WERI-Rb-1 (cell line): ENCODE data around the gene MECP2.

ENCODE experiments used
- DNase-seq: peaks from one replicate; pipeline ENCODE4 v3.0.0-alpha.2; 2020
- H3K27ac ChIP-seq: fragments of 250-450 bp; sonication (Bioruptor Pico); 2 replicates; pipeline ENCODE4 v1.5.1; 2020; ENCODE audit warnings: mild to moderate bottlenecking, moderate library complexity
- H3K27me3 ChIP-seq: fragments of 250-450 bp; sonication (Bioruptor Pico); 2 replicates; pipeline ENCODE4 v1.5.1; 2021; ENCODE audit warnings: mild to moderate bottlenecking, low read depth, moderate library complexity; ENCODE audit not compliant: insufficient read depth, severe bottlenecking
- H3K36me3 ChIP-seq: fragments of 250-450 bp; sonication (Bioruptor Pico); 2 replicates; pipeline ENCODE4 v1.5.1; 2020; ENCODE audit warnings: mild to moderate bottlenecking, moderate library complexity
- H3K4me3 ChIP-seq: 2 replicates; pipeline ENCODE4 v1.5.1; 2011; ENCODE audit warnings: low read depth, mild to moderate bottlenecking, control low read depth, low read length
- H3K9me3 ChIP-seq: fragments of 250-450 bp; sonication (Bioruptor Pico); 2 replicates; pipeline ENCODE4 v1.5.1; 2021; ENCODE audit warnings: mild to moderate bottlenecking, moderate library complexity; ENCODE audit not compliant: severe bottlenecking
- CTCF ChIP-seq: IDR thresholded peaks from 2 replicates; pipeline ENCODE4 v1.5.1; 2011; ENCODE audit warnings: low read depth, mild to moderate bottlenecking, control low read depth, inconsistent platforms, low read length

MECP2 gene

GRCh38 chrX:154043003-154043763 lies 54.3 kb downstream of the MECP2 start:
- H3K4me3 ChIP-seq: no peak overlapping the region
- no peaks in the 10 kb centered on the region for H3K9me3 ChIP-seq
- DNase-seq: no peak
- peaks cover 9% of the 10 kb centered on the region for H3K27me3 ChIP-seq
- peaks cover 25% of the 10 kb centered on the region for H3K36me3 ChIP-seq
- TF ChIP-seq CTCF: no peak
- H3K27ac ChIP-seq: no peak overlapping the region

GRCh38 chrX:154040863-154041262 lies 56.7 kb downstream of the MECP2 start:
- TF ChIP-seq CTCF: no peak
- Histone ChIP-seq H3K27me3 (peaks cover 9% of the 10 kb centered on the region), H3K36me3 (peaks cover 23% of the 10 kb centered on the region), H3K9me3 (no peaks in the 10 kb centered on the region), H3K4me3 (no peak overlapping the region), H3K27ac (no peak overlapping the region)
- no peak for DNase-seq

GRCh38 chrX:154040307-154040756 lies 57.2 kb downstream of the MECP2 start:
- Histone ChIP-seq H3K27me3 (peaks cover 9% of the 10 kb centered on the region), H3K9me3 (no peaks in the 10 kb centered on the region), H3K4me3 (no peak overlapping the region), H3K36me3 (peaks cover 19% of the 10 kb centered on the region), H3K27ac (no peak overlapping the region)
- TF ChIP-seq CTCF: no peak
- no peak for DNase-seq

GRCh38 chrX:154039577-154039976 lies 57.9 kb downstream of the MECP2 start:
- H3K9me3 ChIP-seq: no peaks in the 10 kb centered on the region
- DNase-seq: no peak
- H3K4me3 ChIP-seq: no peak overlapping the region
- TF ChIP-seq CTCF: no peak
- no peak overlapping the region for H3K27ac ChIP-seq
- H3K27me3 ChIP-seq: peaks cover 9% of the 10 kb centered on the region
- H3K36me3 ChIP-seq: peaks cover 16% of the 10 kb centered on the region

- peaks cover 18% of the 10 kb centered on the region for H3K36me3 ChIP-seq
- no peak overlapping the region for H3K4me3 ChIP-seq
- no peak for DNase-seq
- no peaks in the 10 kb centered on the region for H3K9me3 ChIP-seq
- no peak for TF ChIP-seq CTCF
- H3K27ac ChIP-seq: no peak overlapping the region
- peaks cover 9% of the 10 kb centered on the region for H3K27me3 ChIP-seq
Observed at GRCh38 chrX:154038656-154039055, 58.9 kb downstream of the MECP2 start.

- H3K36me3 ChIP-seq: peaks cover 27% of the 10 kb centered on the region
- peaks cover 12% of the 10 kb centered on the region for H3K27me3 ChIP-seq
- TF ChIP-seq CTCF: no peak
- H3K9me3 ChIP-seq: no peaks in the 10 kb centered on the region
- H3K4me3 ChIP-seq: no peak overlapping the region
- DNase-seq: no peak
- H3K27ac ChIP-seq: no peak overlapping the region
Observed at GRCh38 chrX:154037754-154038153, 59.8 kb downstream of the MECP2 start.
